Esophagus mucosa (tissue), 1 donor: ENCODE data around the gene RHBDD1. TPM values are rescaled to one million over a fixed set of nuclear protein-coding genes. Genes with fewer than 3 reads are reported as not detected.

Source experiments
- ATAC-seq: fragments of 200-7000 bp; cut with Tn5 transposase; one replicate; pipeline ENCODE4 v1.9.1; 2020
- total RNA-seq: library from RNA; stranded (reverse); gene quantifications from one replicate; pipeline ENCODE4 v1.2.4, GENCODE V29; 2023
- donor health status: DM: yes; HTN: yes; CAD: no.

Gene RHBDD1
- total RNA-seq, 1 donor from 2014 or later, result 26.6 TPM

DNA sequence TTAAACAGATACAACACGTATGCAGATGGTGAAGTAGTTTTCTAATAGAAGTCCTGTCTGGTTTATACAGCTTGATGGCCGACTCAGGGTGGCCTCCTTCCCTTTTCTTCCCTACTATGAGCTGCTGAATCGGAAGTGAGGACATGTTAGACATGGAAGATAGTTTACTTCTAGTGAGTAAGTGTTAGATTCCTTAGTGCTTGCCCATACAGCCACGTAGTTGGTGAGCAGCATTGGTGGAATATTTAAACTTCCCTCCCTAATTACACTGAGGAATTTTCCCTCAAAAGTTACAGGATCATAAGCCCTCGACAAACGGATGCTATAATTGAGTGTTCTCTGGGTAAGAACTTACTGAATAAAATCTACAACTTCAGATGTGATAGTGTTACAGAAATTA, 52.1 kb downstream of the RHBDD1 start:
- no peak for ATAC-seq

DNA sequence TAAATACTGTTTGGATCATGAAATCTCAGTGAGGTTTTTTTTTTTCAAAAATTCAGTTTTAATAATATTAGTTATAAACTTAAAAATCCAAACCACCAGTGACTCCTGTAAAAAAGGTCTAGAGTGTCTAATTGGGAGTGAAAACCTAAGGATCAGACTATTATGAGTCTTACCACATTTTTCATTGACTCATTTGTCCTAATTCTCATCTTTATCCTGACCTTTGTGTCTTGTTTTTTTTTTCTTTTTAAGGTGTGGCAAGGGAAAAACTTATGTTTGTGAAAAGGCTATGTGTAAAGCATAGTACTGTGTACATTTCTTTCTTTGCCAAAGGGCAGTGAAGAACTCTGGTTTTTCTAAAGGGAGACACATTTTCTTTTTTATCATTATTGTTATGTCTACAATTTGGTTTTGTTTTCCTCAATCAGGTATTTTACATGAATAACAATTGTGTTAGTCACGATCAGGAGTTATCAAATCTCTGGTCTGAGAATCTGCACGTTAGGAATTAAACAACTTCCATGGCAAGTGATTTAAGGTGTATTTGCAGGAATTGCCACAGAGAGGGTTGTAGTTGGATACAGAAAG, 52.6 kb downstream of the RHBDD1 start:
- ATAC-seq, result no peak

DNA sequence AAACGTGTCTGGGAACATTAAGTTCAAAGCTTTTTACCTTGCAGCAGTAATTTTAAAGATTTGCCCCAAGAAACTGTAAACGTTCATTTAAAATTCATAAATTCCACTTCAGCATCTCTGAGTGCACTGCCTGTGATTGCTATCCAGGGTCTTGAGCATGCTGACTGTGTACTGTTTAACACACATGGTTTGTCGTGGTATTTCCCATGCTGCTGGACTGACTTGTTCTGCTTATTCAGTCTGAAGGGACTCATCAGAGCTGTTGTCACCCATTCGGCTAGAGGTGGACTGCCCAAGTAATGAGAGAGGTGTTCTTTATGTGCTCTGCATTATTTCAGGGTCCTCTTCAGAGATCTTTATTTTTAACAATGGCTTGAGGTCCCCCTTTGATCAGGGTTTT, 53.1 kb downstream of the RHBDD1 start:
- ATAC-seq, result no peak

DNA sequence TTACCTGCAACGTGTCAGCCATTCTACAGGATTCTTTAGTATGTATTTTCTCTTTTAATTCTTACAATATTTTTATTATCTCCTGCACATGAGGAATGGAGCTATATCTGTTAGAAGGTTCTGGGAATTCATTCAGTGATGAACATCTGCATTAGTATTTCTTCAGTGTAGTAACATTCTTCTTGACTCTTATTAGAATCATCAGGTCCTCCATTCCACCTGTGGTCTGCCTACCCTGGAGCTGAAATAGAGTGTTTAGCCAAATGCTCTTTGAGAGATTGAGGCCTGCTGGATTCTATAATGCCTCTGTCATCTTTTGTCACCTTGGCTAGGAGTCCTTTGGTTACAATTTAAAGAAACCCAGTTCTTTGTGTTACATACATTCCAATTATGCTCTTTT, 54.4 kb downstream of the RHBDD1 start:
- no peak for ATAC-seq

DNA sequence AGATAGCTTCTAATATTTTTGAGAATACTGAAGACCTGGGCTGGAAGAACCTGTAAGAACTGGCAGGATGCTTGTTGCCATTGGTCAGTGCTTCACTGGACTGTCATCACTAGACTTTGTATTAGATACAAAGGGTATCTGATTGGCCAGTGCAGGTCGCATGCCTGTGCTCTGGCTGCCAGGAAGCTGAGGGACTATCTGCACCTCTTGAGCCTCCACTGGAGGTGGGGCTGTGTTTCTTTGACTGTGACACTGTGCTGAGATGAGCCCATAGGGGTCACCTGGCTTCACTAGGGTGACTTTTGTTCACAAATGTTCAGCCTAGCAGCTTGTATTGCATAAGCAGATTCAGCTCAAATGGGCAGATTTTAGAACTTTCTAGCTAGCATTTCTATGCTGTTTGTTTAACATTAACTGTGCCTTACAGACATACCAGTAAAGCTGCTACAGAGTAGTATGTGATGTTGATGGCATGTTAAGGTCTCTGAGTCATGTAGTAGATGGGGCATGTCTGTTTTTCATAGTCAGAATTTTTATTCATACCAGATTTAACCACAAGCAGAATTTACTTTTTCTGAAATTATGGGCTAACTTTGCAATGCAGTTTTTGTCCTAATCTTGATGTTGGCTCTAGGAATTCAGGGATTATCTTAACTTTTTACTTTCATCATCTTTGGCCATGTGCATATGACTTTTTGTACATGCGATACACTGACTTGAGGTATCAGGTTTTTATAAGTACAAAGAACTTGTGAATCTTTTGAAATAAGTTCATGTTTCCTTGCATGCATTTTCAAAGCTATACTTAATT, 56.1 kb downstream of the RHBDD1 start:
- no peak for ATAC-seq

DNA sequence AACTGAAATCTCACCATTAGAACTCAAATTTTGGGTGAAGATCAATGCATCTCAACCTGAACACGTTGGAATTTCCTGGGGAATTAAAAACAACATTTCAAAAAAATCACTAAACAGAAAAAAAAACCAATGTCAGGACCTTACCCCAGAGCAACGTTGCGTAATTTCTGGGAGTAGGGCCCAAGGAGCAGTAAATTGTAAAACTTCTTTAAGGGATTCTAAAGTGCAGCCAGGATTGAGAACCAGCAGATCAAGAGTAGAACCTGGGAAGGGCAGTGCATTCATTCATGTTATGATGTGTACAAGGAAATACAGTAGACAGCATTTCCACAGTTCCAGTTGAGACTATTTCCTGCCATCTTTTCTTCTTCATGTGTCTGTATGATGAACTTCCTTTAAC, 56.9 kb downstream of the RHBDD1 start:
- ATAC-seq, result peak; percentile 44

DNA sequence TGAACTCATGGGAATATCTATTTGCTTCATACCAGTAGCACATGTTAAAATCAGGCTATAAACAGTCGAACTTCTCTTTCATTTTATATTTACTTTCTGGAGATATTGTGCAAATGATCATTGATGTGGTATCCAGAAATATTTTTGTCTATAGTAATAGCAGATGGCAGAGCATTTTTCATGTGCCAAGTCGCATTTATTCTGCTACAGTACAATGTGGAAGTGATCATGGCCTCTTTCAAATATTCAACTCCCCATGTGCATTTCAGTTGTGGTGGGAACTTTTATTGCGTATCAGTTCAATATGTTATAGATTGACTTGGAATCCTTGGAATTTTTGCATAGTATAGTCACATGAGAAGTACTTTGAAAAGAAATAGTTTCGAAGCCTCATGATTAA, 57.4 kb downstream of the RHBDD1 start:
- no peak for ATAC-seq

DNA sequence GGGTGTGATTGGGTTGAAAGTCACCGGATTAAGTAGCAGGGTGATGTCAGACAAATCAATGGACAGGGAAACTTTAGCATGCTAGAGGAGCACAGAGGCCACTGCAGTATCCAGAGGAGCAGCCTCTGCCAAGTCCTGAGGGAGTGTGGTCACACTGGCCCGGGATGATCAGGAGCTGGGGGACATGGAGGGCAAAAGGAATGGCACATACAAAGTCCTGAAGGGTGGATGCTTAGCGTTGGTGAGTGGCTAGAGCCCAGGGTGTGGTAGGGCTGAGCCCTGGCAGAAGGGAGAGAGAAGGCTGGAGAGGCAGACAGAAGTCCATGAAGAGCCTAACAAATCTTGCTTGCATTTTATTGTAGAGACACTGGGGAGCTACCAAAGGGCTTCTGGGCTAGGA, 58.9 kb downstream of the RHBDD1 start:
- ATAC-seq, result no peak

DNA sequence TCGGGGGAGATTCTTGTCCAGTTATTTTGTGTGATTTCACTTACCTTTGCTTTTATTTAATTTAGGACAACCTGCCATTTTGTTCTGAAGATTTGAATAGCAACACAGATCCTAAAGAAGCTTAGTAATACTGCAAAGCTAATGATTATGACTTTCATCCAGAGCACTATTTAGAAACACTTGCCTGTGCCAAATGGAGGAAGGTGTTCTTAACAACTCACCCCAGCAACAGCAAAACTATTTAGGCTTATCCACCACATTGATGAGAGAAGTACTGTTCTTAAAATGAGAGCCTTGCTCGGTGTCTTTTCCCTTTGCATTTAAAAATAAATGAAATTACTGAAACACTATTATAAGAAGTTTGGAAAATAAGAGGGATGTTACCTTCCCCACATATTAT, 59.7 kb downstream of the RHBDD1 start:
- ATAC-seq, result no peak

DNA sequence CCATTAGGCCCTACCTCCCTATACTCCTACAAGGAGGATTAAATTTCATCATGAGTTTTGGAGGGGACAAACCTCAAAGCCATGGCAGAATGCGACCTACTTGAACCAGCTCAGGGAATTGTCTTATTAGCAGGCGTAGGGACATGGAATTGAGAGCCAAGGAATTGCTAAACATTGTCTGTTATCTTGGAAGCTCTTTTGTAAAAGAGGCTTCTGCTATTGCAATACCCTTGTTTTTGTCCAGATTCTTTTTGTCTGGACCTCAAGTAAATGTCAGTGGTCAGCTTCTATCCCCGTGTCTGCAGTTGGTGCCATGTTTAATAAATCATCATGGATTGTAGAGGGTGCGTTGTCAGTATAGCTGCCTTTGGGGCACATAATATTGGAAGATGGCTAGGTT, 62.3 kb downstream of the RHBDD1 start:
- no peak for ATAC-seq

DNA sequence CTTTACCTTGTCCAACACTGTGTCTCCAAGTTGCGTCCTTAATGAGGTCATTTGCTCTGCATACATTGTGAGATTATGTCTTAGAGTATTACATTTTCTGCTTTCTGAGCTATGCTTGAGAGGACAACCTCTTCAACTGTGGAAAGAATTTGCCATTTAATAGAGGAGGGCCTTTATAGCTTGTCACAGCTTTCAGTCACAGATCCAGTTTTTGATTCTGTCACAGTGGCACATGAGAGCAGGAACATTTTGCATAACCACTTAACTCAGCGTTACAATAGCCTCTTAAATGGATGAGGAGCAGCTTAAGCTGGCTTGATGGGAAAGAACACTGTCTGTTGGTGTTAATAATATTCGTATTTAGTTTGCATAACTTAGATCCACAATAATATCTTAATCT, 63.0 kb downstream of the RHBDD1 start:
- no peak for ATAC-seq

DNA sequence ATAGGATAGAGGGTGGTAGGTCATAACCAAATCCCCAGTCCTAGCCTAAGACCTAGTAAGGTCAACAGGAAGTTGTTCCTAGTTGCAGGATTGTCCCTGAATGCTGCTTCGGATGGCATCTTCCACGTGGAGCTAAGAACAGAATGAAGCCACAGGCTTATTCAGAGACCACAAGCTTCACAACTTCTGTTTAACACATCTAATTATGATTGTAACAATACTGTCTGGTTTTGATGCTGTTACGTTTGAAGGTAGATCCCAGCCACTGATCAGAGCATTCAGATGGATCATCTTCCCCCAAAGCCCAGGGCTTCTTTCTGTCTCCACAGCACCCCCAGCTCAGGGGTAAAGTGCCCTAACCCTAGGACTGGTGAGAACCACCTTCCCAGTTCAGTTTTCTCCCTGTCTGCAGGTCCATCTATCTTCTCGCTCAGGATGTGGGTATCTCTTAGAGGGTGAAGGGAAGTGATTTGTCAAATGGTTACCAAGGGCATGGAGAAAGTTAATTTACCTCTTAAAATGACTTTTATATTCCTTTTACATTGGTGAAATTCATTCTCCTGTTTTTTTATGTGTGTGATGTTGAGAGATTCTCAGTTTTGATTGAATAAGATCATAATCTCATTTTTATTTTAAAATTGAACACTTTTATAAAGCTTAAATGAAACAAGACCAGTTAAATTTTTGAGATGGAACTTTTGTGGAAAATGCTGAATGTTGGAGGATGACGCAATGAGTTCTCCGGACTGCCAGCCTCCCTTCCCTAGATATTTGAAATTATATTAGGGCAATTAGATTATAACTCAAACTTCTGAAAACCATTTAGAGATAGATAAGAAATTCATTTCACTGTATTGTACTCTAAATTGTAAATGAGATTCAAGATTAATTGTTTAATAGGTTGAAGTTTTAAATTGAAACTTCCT, 66.5 kb downstream of the RHBDD1 start:
- ATAC-seq, result no peak

DNA sequence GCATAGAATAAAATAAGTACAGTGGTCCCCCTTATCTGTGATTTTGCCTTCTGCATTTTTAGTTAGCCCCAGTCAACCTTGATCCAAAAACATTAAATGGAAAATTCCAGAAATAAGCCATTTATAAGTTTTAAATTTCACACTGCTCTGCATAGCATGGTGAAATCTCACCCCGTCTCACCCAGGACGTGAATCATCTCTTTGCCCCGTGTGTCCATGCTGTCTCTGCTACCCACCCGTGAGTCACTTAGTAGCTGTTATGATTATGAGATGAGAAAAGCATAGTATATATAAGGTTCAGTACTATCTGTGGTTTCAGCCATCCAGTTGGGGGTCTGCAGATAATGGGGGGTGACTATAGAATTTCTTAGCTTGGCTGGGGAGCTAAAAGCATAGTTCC, 67.3 kb downstream of the RHBDD1 start:
- peak; percentile 53 for ATAC-seq

DNA sequence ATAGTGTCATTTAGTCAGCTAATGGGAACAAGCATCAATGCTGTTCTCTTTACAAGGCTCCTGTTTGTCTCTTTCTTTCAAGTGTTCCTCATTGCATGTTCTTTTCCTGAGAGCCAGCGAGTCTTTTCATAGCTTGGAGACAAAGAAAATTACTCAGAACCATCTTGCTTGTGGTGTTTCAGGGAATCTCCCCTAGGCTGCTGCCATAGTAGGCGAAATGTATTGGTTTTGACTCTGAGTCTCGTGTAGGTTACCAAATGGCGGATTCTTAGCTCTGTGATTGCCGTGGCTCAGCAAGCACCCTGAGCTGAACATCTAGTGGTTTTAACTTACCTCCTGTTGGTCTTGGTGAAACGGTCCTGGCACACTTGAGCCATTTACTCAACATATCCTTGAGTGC, 68.7 kb downstream of the RHBDD1 start:
- no peak for ATAC-seq

DNA sequence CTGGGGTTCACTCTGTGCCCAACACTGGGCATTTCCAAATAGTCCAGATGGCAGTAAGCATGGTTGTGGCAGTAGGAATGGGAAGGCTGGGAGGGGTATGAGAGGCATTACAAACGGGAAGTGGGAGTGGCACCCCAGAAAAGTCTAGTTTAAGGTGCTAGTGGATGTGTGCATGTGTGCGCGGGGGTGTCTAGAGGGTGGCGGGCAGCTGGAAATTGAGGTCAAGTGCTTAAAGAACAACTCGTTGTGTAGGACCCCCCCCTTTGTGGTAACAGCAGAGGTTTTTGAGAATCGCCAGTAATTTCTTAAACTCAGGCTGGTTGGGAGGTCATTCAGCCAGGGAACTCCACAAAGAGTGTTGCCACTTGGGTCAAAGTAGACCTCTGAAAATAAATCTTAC, 69.9 kb downstream of the RHBDD1 start:
- no peak for ATAC-seq

DNA sequence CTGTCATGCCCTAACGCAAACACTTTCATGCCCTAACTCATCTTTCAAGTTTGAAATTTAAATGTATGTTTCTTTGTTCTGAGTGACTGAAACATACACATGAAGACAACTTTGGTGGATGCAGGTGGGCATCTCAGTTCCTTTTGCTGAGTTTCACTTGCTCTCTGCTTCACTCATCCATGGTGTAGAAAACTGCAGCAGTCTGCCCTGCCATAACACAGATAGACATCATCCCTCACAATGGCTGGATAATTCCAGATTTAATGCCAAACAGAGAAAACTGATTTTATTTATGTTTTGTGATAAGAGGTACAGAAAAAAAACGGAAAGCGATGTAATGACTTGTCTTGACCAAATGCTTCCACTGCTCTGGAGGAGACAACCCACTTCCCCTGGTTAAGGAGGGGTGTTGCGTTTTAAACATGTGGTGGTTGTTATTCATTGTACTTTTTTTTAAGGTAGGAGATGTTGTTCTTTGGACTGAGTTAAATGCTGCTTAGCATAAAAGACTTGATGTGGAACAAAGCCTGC, 70.4 kb downstream of the RHBDD1 start:
- ATAC-seq, result peak; percentile 37

DNA sequence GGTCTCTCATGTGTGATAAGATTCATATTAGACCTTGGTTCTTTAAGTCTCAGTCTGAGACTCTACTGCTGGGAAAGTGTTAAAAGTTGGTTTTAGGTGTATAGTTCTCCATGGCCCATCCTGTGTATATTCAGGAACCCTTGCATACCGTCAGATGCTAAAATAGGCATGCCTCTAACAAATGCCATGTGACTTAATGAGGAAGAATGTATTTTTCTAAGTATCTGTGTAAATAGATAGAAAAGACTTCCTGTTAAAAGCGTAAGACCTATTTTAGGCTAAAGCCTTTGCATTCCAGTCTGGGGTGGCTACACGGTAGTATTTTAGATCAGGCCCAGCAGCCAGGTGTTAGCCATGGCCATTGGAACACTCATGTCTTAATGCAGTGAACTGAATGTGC, 73.3 kb downstream of the RHBDD1 start:
- no peak for ATAC-seq

DNA sequence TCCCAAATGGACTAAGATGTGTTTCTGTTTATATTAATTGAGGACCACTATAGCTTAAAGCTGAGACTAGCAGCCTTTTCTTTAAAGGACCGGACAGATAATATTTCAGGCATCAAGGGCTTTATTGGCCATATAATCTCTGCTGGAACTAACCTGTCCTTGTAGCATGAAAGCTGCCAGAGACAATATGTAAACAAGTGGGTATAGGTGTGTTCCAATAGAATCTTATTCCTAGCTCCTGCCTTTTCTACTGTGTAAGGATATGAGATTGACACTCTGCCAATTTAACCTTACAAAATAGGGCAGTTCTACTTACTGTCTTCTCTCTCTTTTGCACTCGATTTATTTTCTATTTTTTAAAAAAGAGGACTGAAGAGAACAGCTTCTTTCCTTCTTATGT, 74.0 kb downstream of the RHBDD1 start:
- no peak for ATAC-seq

DNA sequence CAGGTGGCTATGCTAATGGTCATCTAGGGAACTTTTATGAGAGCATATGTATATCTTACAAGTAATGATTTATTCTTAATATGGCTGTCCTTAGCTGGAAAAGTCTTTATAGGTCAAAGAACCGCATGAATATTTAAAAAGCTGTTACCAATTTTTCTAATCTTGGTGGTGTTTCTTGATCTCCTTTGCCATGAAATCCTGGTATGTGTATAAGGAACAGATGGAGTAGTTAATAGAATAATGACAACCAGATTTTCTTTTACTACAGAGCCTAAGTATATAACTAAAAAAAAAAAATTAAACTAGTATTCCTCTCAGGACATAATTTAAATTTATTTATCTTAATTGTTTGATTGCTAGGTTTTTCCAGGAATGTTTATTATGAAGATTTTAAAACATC, 74.5 kb downstream of the RHBDD1 start:
- no peak for ATAC-seq

DNA sequence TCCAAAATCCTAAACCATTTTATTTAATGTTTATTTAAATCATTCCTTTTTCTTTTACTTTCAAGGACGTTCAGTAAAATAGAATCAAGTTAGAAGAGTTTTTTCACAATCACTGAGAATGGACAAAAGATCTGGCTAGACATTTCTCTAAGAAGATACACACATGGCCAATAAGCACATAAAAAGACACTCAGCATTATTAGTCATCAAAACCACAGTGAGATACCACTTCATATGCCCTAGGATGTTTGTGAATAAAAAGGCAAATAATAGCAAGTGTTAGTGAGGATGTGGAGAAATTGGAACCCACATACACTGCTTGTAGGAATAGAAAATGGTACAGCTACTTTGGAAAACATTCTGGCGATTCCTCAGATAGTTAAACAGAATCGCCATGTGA, 76.1 kb downstream of the RHBDD1 start:
- no peak for ATAC-seq

DNA sequence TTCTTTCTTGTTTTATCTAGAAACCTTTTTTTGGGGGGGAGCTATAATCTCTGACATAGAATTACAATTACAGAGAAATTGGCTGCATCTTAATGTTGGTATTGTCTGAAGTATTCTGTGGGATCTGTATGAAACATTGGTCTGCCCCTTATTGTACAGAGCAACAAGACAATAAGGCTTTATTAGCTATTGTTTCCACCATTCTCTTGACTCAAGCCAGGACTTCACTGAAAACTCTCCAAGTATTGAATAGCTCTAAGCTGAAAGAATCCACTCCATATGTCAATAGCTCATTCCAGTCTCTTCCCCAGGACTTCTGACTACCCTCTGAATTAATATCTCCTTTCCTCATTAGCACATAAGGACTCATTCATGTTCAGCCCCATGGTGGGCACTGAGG, 77.8 kb downstream of the RHBDD1 start:
- ATAC-seq, result no peak

DNA sequence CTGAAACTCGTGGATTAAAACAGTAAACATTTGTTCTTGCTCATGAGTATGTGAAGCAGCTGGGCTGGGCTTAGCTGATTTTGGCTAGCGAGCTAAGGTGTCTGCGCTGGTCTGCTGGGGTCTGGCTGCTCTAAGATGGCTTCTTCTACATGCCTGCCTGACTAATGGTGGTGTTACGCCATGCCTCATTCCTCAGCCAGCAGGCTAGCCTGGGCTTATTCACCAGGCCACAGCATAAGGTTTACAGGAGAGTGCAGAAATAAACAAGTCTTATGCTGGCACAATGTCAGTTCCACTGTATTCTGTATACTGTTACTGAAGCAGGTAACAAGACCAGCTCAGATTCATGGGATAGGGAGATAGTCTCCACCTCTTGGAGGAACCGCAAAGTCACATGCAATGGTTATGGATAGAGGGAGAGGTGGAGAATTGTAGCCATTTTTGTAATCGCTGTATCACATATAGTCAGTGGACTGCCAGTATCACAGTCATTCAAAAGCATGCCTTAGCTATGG, 80.0 kb downstream of the RHBDD1 start:
- ATAC-seq, result peak; percentile 91

DNA sequence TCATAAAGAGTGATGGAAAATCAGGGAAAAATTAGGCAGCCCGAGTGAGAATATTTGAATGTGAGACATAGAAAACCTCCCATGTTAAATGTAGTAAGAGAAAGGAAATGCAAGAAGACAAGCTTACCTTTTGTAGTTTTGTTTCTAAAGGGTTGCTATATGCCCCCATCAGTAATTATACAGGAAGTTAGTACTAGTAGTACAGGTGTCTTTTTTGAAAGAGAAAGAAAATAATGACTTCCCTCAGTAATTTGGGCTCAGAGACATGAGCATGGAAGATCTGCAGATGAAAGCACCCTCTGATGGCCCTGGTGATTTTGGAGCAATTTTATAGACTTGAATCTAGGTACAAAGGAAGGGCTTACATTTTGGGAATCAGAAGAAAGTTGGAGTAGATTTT, 80.8 kb downstream of the RHBDD1 start:
- no peak for ATAC-seq
